Activated T-helper 2 cell treated with anti-CD3 and anti-CD28 coated beads, Interferon-gamma antibody, Interleukin-2, Interleukin-4, amounts not matched to agents 10 μg/mL and 5 μg/mL and 100 μg/mL, durations not matched to agents 14 hours and 24 hours and 36 hours (primary cell): ENCODE measurements around the gene COL6A6. TPM values are rescaled to one million over a fixed set of nuclear protein-coding genes. Genes with fewer than 3 reads are reported as not detected.

Experiments
- DNase-seq: peaks from one replicate; pipeline ENCODE4 v3.0.0; 2021; ENCODE audit warnings: low spot score
- H3K27ac Mint-ChIP-seq: one replicate; pipeline ENCODE4 v1.8.0; 2021; ENCODE audit warnings: mixed read lengths
- H3K27me3 Mint-ChIP-seq: one replicate; pipeline ENCODE4 v1.8.0; 2021; ENCODE audit warnings: low read depth, mixed read lengths
- H3K36me3 Mint-ChIP-seq: one replicate; pipeline ENCODE4 v1.8.0; 2021; ENCODE audit warnings: low read depth, mixed read lengths
- H3K4me1 Mint-ChIP-seq: one replicate; pipeline ENCODE4 v1.8.0; 2021; ENCODE audit warnings: low read depth, mixed read lengths
- H3K4me3 Mint-ChIP-seq: one replicate; pipeline ENCODE4 v1.8.0; 2021; ENCODE audit warnings: low read depth, mild to moderate bottlenecking, moderate library complexity, mixed read lengths
- H3K9me3 Mint-ChIP-seq: one replicate; pipeline ENCODE4 v1.8.0; 2021; ENCODE audit warnings: mixed read lengths
- intact Hi-C: fragments of 100-400 bp; cut with micrococcal nuclease; formaldehyde crosslinking; loops from one replicate; pipeline ENCODE4 v1.15.1; 2023
- total RNA-seq: library from RNA; stranded (reverse); gene quantifications from 2 replicates; pipeline ENCODE4 v1.2.3, GENCODE V29; 2022

COL6A6 gene
- total RNA-seq, 1 donor from 2014 or later: not detected

- no peaks in the 10 kb centered on the region for H3K36me3 Mint-ChIP-seq
- intact Hi-C loops: no loop called here
- no peak for DNase-seq
- H3K4me3 Mint-ChIP-seq: no peak overlapping the region
- H3K27ac Mint-ChIP-seq: no peak overlapping the region
- no peaks in the 10 kb centered on the region for H3K4me1 Mint-ChIP-seq
- no peaks in the 10 kb centered on the region for H3K9me3 Mint-ChIP-seq
- peaks cover 26% of the 10 kb centered on the region for H3K27me3 Mint-ChIP-seq
Measured at GRCh38 chr3:130514681-130515080, 2.3 kb upstream of the COL6A6 start.

GRCh38 chr3:130515755-130516154 is 1.2 kb upstream of the COL6A6 start:
- Mint-ChIP-seq H3K4me3 (no peak overlapping the region), H3K27ac (no peak overlapping the region), H3K36me3 (no peaks in the 10 kb centered on the region), H3K9me3 (no peaks in the 10 kb centered on the region), H3K4me1 (no peaks in the 10 kb centered on the region), H3K27me3 (peaks cover 30% of the 10 kb centered on the region)
- intact Hi-C loops: no loop called here
- no peak for DNase-seq

GRCh38 chr3:130517602-130518001 is 625 bp downstream of the COL6A6 start:
- Mint-ChIP-seq H3K27ac (no peak overlapping the region), H3K9me3 (no peaks in the 10 kb centered on the region), H3K4me3 (no peak overlapping the region), H3K36me3 (no peaks in the 10 kb centered on the region), H3K27me3 (peaks cover 32% of the 10 kb centered on the region), H3K4me1 (no peaks in the 10 kb centered on the region)
- DNase-seq: no peak
- intact Hi-C loops: no loop called here

GRCh38 chr3:130519754-130520153 is 2.8 kb downstream of the COL6A6 start:
- intact Hi-C loops: no loop called here
- Mint-ChIP-seq H3K4me1 (no peaks in the 10 kb centered on the region), H3K27me3 (peaks cover 34% of the 10 kb centered on the region), H3K4me3 (no peak overlapping the region), H3K9me3 (no peaks in the 10 kb centered on the region), H3K36me3 (no peaks in the 10 kb centered on the region), H3K27ac (no peak overlapping the region)
- no peak for DNase-seq

GRCh38 chr3:130522399-130522798 is 5.4 kb downstream of the COL6A6 start:
- peaks cover 25% of the 10 kb centered on the region for H3K27me3 Mint-ChIP-seq
- no peak overlapping the region for H3K4me3 Mint-ChIP-seq
- H3K27ac Mint-ChIP-seq: no peak overlapping the region

GRCh38 chr3:130527426-130527825 is 10.4 kb downstream of the COL6A6 start:
- H3K9me3 Mint-ChIP-seq: no peaks in the 10 kb centered on the region
- H3K36me3 Mint-ChIP-seq: no peaks in the 10 kb centered on the region
- H3K27ac Mint-ChIP-seq: no peak overlapping the region
- peaks cover 13% of the 10 kb centered on the region for H3K27me3 Mint-ChIP-seq
- no peak overlapping the region for H3K4me3 Mint-ChIP-seq
- H3K4me1 Mint-ChIP-seq: no peaks in the 10 kb centered on the region
- DNase-seq: no peak
- intact Hi-C loops: no loop called here

More at GRCh38 chr3:130522399-130522798, 5.4 kb downstream of the COL6A6 start:
- no peaks in the 10 kb centered on the region for H3K4me1 Mint-ChIP-seq
- DNase-seq: no peak
- H3K9me3 Mint-ChIP-seq: no peaks in the 10 kb centered on the region
- intact Hi-C loops: no loop called here
- H3K36me3 Mint-ChIP-seq: no peaks in the 10 kb centered on the region

GRCh38 chr3:130528120-130528519 is 11.1 kb downstream of the COL6A6 start:
- DNase-seq: no peak
- H3K27ac Mint-ChIP-seq: no peak overlapping the region
- no peaks in the 10 kb centered on the region for H3K9me3 Mint-ChIP-seq
- H3K4me1 Mint-ChIP-seq: no peaks in the 10 kb centered on the region
- intact Hi-C loops: no loop called here
- no peak overlapping the region for H3K4me3 Mint-ChIP-seq
- H3K27me3 Mint-ChIP-seq: peaks cover 8% of the 10 kb centered on the region
- H3K36me3 Mint-ChIP-seq: no peaks in the 10 kb centered on the region

- Mint-ChIP-seq H3K9me3 (no peaks in the 10 kb centered on the region), H3K4me1 (no peaks in the 10 kb centered on the region), H3K36me3 (no peaks in the 10 kb centered on the region), H3K27ac (no peak overlapping the region), H3K4me3 (no peak overlapping the region), H3K27me3 (peaks cover 8% of the 10 kb centered on the region)
- intact Hi-C loops: no loop called here
- no peak for DNase-seq
Measured at GRCh38 chr3:130529486-130530215, 12.7 kb downstream of the COL6A6 start.

- DNase-seq: no peak
- Mint-ChIP-seq H3K4me3 (no peak overlapping the region), H3K36me3 (no peaks in the 10 kb centered on the region), H3K4me1 (no peaks in the 10 kb centered on the region), H3K9me3 (no peaks in the 10 kb centered on the region), H3K27ac (no peak overlapping the region), H3K27me3 (peaks cover 7% of the 10 kb centered on the region)
- intact Hi-C loops: no loop called here
Measured at GRCh38 chr3:130533247-130533646, 16.3 kb downstream of the COL6A6 start.

GRCh38 chr3:130537673-130538304 is 20.8 kb downstream of the COL6A6 start:
- intact Hi-C loops: loop anchor here (5.0 kb wide), 1 partner anchor 380 kb away; no protein-coding TSS in a partner anchor
- DNase-seq: no peak
- Mint-ChIP-seq H3K27ac (no peak overlapping the region), H3K36me3 (no peaks in the 10 kb centered on the region), H3K27me3 (peaks cover 10% of the 10 kb centered on the region), H3K9me3 (no peaks in the 10 kb centered on the region), H3K4me1 (no peaks in the 10 kb centered on the region), H3K4me3 (no peak overlapping the region)

- Mint-ChIP-seq H3K4me3 (no peak overlapping the region), H3K27ac (no peak overlapping the region), H3K9me3 (no peaks in the 10 kb centered on the region), H3K4me1 (no peaks in the 10 kb centered on the region), H3K36me3 (no peaks in the 10 kb centered on the region), H3K27me3 (peaks cover 8% of the 10 kb centered on the region)
- intact Hi-C loops: loop anchor here (5.0 kb wide), 1 partner anchor 382 kb away; no protein-coding TSS in a partner anchor
- no peak for DNase-seq
Measured at GRCh38 chr3:130539005-130539404, 22.0 kb downstream of the COL6A6 start.

GRCh38 chr3:130543322-130543721 is 26.3 kb downstream of the COL6A6 start:
- Mint-ChIP-seq H3K27ac (no peak overlapping the region), H3K4me1 (no peaks in the 10 kb centered on the region), H3K4me3 (no peak overlapping the region), H3K9me3 (no peaks in the 10 kb centered on the region), H3K27me3 (peaks cover 2% of the 10 kb centered on the region), H3K36me3 (no peaks in the 10 kb centered on the region)
- intact Hi-C loops: no loop called here
- no peak for DNase-seq

GRCh38 chr3:130546920-130547679 is 30.1 kb downstream of the COL6A6 start:
- Mint-ChIP-seq H3K9me3 (no peaks in the 10 kb centered on the region), H3K36me3 (no peaks in the 10 kb centered on the region), H3K4me3 (no peak overlapping the region), H3K27ac (no peak overlapping the region), H3K4me1 (no peaks in the 10 kb centered on the region), H3K27me3 (peaks cover 2% of the 10 kb centered on the region)
- DNase-seq: no peak
- intact Hi-C loops: no loop called here
